Upper lobe of left lung (tissue), 6 donors: ENCODE data around the gene AMY1C. TPM values are rescaled to one million over a fixed set of nuclear protein-coding genes. Genes with fewer than 3 reads are reported as not detected.
"Not testable (repeated sequence)": the region's sequence is repeated elsewhere in the genome, so short reads cannot be mapped to it uniquely, and the experiment has no call there.

Experiments used
- ATAC-seq, 2 donors: fragments of 200-7000 bp; cut with Tn5 transposase; one replicate each; pipeline ENCODE4 v1.9.1; 2022; ENCODE audit warnings: mild to moderate bottlenecking in 2 of 2, moderate library complexity in 2 of 2; ENCODE audit not compliant: low FRiP score in 2 of 2
- DNase-seq, 2 donors: peaks; one replicate each; pipeline ENCODE4 v3.0.0-alpha.2; 2019 to 2020
- H3K27ac ChIP-seq, 4 donors: fragments of 200-600 bp; sonication (generic); one replicate each; pipeline ENCODE4 v1.5.1; 2016 to 2019
- H3K27me3 ChIP-seq, 4 donors: fragments of 200-600 bp; sonication (generic); one replicate each; pipeline ENCODE4 v1.5.1; 2017 to 2019
- H3K36me3 ChIP-seq, 4 donors: fragments of 200-600 bp; sonication (generic); one replicate each; pipeline ENCODE4 v1.5.1; 2016 to 2019
- H3K4me1 ChIP-seq, 4 donors: fragments of 200-600 bp; sonication (generic); one replicate each; pipeline ENCODE4 v1.5.1; 2018 to 2019
- H3K4me3 ChIP-seq, 4 donors: fragments of 200-600 bp; sonication (generic); one replicate each; pipeline ENCODE4 v1.5.1; 2017 to 2019; ENCODE audit warnings: mild to moderate bottlenecking in 2 of 4, moderate library complexity in 1 of 4
- H3K9me3 ChIP-seq, 4 donors: fragments of 200-600 bp; sonication (generic); one replicate each; pipeline ENCODE4 v1.5.1; 2018 to 2019
- WGBS, 2 donors: methylation state at CpG; one replicate each; pipeline ENCODE4 v1.1.5; 2017 to 2018; 5-methylcytosine and 5-hydroxymethylcytosine counted together
- total RNA-seq, 6 donors: library from RNA; depleted of rRNA in 4 of 6; stranded (reverse); fragments of >200 nt in 4 of 6; gene quantifications; one replicate each; pipeline versions ENCODE4 v1.1.0 to v1.2.1, GENCODE V29; 2016 to 2021
- donor health status: DM: no; HTN: no; CAD: no; lungs with moderate emphysema.
- donor health status: DM: no; HTN: yes; CAD: no; lungs with severe emphysema.

The AMY1C gene
- 10 to 100 TPM in 3 of 6 donors, 1 to 10 TPM in 2, not detected in 1; 5.2 to 32.2 (median 12.0) TPM for total RNA-seq

DNA sequence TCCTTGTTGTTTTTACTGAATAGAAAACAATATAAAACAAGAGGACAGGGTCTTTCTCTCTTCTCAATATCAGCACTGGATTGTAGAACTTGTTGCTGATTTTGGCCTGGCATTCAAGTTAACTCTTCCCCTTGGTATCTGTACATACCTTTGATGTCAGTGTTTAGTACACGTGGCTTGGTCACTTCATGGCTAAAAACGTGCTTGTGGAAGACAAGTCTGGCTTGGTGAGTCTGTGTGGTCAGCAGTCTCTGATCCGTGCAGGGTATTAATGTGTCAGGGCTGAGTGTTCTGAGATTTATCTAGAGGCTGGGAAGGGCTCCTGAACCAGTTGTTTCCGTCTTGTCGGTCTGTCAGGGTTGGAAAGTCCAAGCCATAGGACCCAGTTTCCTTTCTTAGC is at the start of gene AMY1C:
TSS of gene AMY1C (plus strand) at position 301 of the 400 bp plus-strand sequence. CDS start 572 bp downstream, outside the sequence.
- not testable (repeated sequence) for H3K27me3 ChIP-seq, H3K36me3 ChIP-seq, H3K27ac ChIP-seq, H3K4me1 ChIP-seq, ATAC-seq, H3K9me3 ChIP-seq, DNase-seq, H3K4me3 ChIP-seq
- no CpG with 5 or more reads among the region's 5 CpGs for WGBS, 2 donors

DNA sequence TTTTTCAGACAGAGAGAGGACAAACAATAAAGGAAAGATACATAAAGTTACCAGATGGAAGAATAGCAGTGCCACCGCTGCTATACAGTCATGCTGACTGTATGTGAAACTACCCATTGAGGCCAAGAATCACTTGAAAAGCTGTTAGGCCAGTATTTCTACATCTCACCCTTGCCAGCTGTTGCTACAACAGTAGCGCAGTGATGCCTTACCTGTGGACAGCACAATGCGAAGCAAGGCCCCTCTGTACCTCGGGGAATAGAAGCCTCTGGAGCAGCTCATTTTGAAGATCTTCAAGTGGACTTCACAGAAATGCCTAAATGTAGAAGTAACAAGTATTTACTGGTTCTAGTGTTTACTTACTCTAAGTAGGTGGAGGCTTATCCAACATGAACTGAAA is 49.0 kb upstream of the AMY1C start:
- not testable (repeated sequence) for H3K27ac ChIP-seq

DNA sequence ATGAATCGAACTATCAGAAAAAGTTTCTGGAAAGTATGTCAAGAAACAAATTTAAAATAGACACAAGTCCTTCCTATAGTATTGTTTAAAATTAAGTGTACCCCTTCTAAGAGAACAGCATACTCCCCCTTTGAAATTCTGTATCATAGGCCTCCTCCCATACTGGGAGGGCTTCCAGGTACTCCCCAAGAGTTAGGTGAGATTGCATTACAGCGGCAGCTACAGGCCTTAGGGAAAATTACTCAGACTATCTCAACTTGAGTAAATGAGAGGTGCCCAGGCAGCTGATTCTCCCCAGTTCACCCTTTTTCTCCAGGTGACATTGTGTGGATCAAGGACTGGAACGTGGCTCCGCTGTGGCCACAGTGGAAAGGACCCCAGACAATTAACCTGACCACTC is 48.4 kb upstream of the AMY1C start:
- H3K4me3 ChIP-seq, H3K27ac ChIP-seq, ATAC-seq, H3K9me3 ChIP-seq, H3K27me3 ChIP-seq, H3K4me1 ChIP-seq, DNase-seq, H3K36me3 ChIP-seq: not testable (repeated sequence)
- WGBS, 2 donors, result no CpG with 5 or more reads among the region's 4 CpGs

More for the DNA sequence above, 49.0 kb upstream of the AMY1C start:
- H3K27me3 ChIP-seq, H3K4me1 ChIP-seq, H3K9me3 ChIP-seq, H3K4me3 ChIP-seq, DNase-seq, H3K36me3 ChIP-seq: not testable (repeated sequence)
- ATAC-seq, result peak; percentile 65 to 94
- no CpG with 5 or more reads among the region's 4 CpGs for WGBS, 2 donors

DNA sequence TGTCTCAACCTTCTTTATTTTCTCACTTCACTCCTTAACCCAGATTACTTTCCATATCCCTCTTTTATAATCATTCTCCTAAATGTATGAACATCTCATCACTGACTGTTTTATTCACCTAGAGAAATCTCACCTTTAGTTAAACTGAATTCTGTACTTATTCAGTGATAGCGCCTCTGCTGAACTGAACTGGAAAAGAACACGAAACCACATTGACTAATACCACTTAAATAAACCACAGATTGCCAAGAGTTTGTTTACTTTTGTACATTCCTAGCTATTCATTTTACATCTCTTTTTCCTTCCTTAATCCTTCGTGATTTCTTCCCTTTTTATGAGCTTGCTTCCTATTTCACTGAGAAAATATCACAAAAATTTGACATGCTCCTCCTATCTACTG is 42.0 kb upstream of the AMY1C start:
- H3K36me3 ChIP-seq, H3K9me3 ChIP-seq, DNase-seq, H3K27ac ChIP-seq, ATAC-seq, H3K4me3 ChIP-seq, H3K27me3 ChIP-seq, H3K4me1 ChIP-seq: not testable (repeated sequence)
- no CpG with 5 or more reads among the region's 3 CpGs for WGBS, 2 donors

DNA sequence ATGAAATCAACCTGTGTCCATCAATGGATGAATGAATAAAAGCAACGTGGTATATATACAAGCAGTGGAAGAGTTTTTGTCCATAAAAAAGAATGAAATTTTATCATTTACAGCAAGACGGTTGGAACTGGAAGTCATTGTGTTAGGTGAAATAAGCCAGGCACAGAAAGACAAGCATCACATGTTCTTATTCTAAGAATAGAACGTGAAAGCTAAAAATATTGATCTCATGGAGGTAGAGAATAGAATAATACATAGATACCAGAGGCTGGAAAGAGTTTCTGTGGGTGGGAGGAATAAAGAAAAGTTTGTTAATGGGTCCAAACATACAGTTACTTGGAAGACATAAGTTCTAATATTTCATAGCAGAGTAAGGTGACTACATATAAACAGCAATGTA is 39.3 kb upstream of the AMY1C start:
- H3K4me1 ChIP-seq, H3K36me3 ChIP-seq, H3K27me3 ChIP-seq, ATAC-seq, H3K27ac ChIP-seq, DNase-seq, H3K4me3 ChIP-seq, H3K9me3 ChIP-seq: not testable (repeated sequence)
- WGBS, 2 donors, result no CpG with 5 or more reads among the region's 3 CpGs

DNA sequence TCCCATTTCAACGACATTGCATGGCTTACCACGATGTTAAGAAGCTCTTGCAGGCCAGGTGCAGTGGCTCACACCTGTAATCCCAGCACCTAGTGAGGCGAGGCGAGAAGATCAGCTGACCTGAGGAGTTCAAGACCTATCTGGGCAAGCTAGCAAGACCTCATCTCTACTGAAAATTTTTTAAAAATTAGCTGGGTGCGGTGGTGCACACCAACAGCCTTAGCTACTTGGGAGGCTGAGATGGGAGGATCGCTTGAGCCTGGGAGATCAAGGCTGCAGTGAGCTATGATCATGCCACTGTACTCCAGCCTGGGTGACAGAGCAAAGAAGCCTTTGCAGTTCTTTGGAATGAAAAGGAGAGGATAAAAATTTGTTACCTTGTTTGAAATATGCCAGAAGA is 32.3 kb upstream of the AMY1C start:
- 70 to 75% methylated on average over 6 of the region's 6 CpGs for WGBS, 2 donors
- H3K36me3 ChIP-seq, H3K4me1 ChIP-seq, H3K27me3 ChIP-seq, ATAC-seq, H3K4me3 ChIP-seq, H3K27ac ChIP-seq, H3K9me3 ChIP-seq: not testable (repeated sequence)
- peak in 1 of 2 donors; percentile 1 for DNase-seq

GRCh38 chr1:103721473-103721872 is 28.2 kb upstream of the AMY1C start:
- H3K36me3 ChIP-seq, H3K27me3 ChIP-seq, H3K9me3 ChIP-seq, H3K4me3 ChIP-seq, DNase-seq, H3K27ac ChIP-seq, ATAC-seq, H3K4me1 ChIP-seq: not testable (repeated sequence)
- WGBS, 2 donors, result no CpG with 5 or more reads among the region's 2 CpGs

DNA sequence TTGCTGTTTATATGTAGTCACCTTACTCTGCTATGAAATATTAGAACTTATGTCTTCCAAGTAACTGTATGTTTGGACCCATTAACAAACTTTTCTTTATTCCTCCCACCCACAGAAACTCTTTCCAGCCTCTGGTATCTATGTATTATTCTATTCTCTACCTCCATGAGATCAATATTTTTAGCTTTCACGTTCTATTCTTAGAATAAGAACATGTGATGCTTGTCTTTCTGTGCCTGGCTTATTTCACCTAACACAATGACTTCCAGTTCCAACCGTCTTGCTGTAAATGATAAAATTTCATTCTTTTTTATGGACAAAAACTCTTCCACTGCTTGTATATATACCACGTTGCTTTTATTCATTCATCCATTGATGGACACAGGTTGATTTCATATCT is 14.4 kb upstream of the AMY1C start:
- H3K4me3 ChIP-seq, H3K36me3 ChIP-seq, ATAC-seq, DNase-seq, H3K4me1 ChIP-seq, H3K27ac ChIP-seq, H3K27me3 ChIP-seq, H3K9me3 ChIP-seq: not testable (repeated sequence)
- WGBS, 2 donors, result no CpG with 5 or more reads among the region's 3 CpGs

GRCh38 chr1:103738031-103738430 is 11.7 kb upstream of the AMY1C start:
- not testable (repeated sequence) for H3K9me3 ChIP-seq, DNase-seq, H3K27me3 ChIP-seq, H3K36me3 ChIP-seq, H3K4me1 ChIP-seq, H3K27ac ChIP-seq, H3K4me3 ChIP-seq, ATAC-seq
- WGBS, 2 donors, result no CpG with 5 or more reads among the region's 3 CpGs

DNA sequence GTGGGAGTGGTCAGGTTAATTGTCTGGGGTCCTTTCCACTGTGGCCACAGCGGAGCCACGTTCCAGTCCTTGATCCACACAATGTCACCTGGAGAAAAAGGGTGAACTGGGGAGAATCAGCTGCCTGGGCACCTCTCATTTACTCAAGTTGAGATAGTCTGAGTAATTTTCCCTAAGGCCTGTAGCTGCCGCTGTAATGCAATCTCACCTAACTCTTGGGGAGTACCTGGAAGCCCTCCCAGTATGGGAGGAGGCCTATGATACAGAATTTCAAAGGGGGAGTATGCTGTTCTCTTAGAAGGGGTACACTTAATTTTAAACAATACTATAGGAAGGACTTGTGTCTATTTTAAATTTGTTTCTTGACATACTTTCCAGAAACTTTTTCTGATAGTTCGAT is 5.2 kb upstream of the AMY1C start:
- H3K4me1 ChIP-seq, H3K27ac ChIP-seq, H3K36me3 ChIP-seq, H3K4me3 ChIP-seq, H3K27me3 ChIP-seq, ATAC-seq, H3K9me3 ChIP-seq, DNase-seq: not testable (repeated sequence)
- no CpG with 5 or more reads among the region's 4 CpGs for WGBS, 2 donors

DNA sequence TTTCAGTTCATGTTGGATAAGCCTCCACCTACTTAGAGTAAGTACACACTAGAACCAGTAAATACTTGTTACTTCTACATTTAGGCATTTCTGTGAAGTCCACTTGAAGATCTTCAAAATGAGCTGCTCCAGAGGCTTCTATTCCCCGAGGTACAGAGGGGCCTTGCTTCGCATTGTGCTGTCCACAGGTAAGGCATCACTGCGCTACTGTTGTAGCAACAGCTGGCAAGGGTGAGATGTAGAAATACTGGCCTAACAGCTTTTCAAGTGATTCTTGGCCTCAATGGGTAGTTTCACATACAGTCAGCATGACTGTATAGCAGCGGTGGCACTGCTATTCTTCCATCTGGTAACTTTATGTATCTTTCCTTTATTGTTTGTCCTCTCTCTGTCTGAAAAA is 4.7 kb upstream of the AMY1C start:
- not testable (repeated sequence) for H3K4me3 ChIP-seq, H3K4me1 ChIP-seq, H3K27ac ChIP-seq, H3K27me3 ChIP-seq, H3K36me3 ChIP-seq, DNase-seq, H3K9me3 ChIP-seq
- WGBS, 2 donors, result 60% methylated on average over 1 of the region's 4 CpGs; no CpG with 5 or more reads in 1 of the 2 donors
- ATAC-seq, result peak; percentile 67 to 95

- not testable (repeated sequence) for DNase-seq, H3K4me3 ChIP-seq, H3K27ac ChIP-seq, H3K4me1 ChIP-seq, H3K36me3 ChIP-seq, H3K27me3 ChIP-seq, H3K9me3 ChIP-seq
- WGBS, 2 donors, result no CpG with 5 or more reads among the region's 6 CpGs
- ATAC-seq, result peak in 1 of 2 donors; percentile 23
Observed at GRCh38 chr1:103748273-103748672, 1.4 kb upstream of the AMY1C start.
